HepG2 (cell line): Measurements from ENCODE around the gene GBP1. TPM values are rescaled to one million over a fixed set of nuclear protein-coding genes. Genes with fewer than 3 reads are reported as not detected.

Experiments
- FIP1L1 ChIP-seq: fragments of 200-400 bp; formaldehyde crosslinking; IDR thresholded peaks from 2 replicates; pipeline ENCODE4 v1.6.1; 2018; ENCODE audit warnings: low read depth, mild to moderate bottlenecking, low read length, moderate library complexity, borderline replicate concordance; ENCODE audit not compliant: insufficient read depth
- FLYWCH1 ChIP-seq: sonication (generic); formaldehyde crosslinking; IDR thresholded peaks from 2 replicates; pipeline ENCODE4 v1.8.1; 2023; ENCODE audit warnings: mild to moderate bottlenecking, missing genetic modification reagents
- HOXA7 ChIP-seq: sonication (generic); formaldehyde crosslinking; IDR thresholded peaks from 2 replicates; pipeline ENCODE4 v1.8.1; 2022; ENCODE audit warnings: mild to moderate bottlenecking, missing genetic modification reagents, moderate library complexity
- KAT8 ChIP-seq: IDR thresholded peaks from 2 replicates; pipeline ENCODE4 v1.6.1; 2016; ENCODE audit warnings: missing genetic modification reagents, missing compliant biosample characterization
- MAFK ChIP-seq, 2 experiments: IDR thresholded peaks in 1 of 2; conservative IDR thresholded peaks in 1 of 2; 2 replicates each; pipeline ENCODE4 v1.6.1; 2011; ENCODE audit warnings: improper control_type of control experiment in 2 of 2, low read length in 2 of 2
- NR2C2 ChIP-seq: sonication (generic); formaldehyde crosslinking; IDR thresholded peaks from 2 replicates; pipeline ENCODE4 v1.4.0; 2020; ENCODE audit warnings: missing genetic modification reagents, mild to moderate bottlenecking, moderate library complexity, borderline replicate concordance
- ONECUT2 ChIP-seq: sonication (generic); formaldehyde crosslinking; IDR thresholded peaks from 2 replicates; pipeline ENCODE4 v1.4.0; 2020; ENCODE audit warnings: missing genetic modification reagents
- RFX1 ChIP-seq: fragments of 450-650 bp; IDR thresholded peaks from 2 replicates; pipeline ENCODE4 v1.6.1; 2017
- TGIF2 ChIP-seq: IDR thresholded peaks from 2 replicates; pipeline ENCODE4 v1.6.1; 2016; ENCODE audit warnings: control low read depth, missing compliant biosample characterization
- ZBTB7A ChIP-seq: sonication (generic); formaldehyde crosslinking; IDR thresholded peaks from 2 replicates; pipeline ENCODE4 v1.8.0; 2022; ENCODE audit warnings: mild to moderate bottlenecking, missing genetic modification reagents
- ZMAT3 ChIP-seq: sonication (generic); formaldehyde crosslinking; conservative IDR thresholded peaks from 2 replicates; pipeline ENCODE4 v1.7.0; 2021; ENCODE audit warnings: missing genetic modification reagents
- ZNF143 ChIP-seq: sonication (generic); formaldehyde crosslinking; IDR thresholded peaks from 2 replicates; pipeline ENCODE4 v1.4.0; 2020; ENCODE audit warnings: missing genetic modification reagents
- ZNF547 ChIP-seq: sonication (generic); formaldehyde crosslinking; IDR thresholded peaks from 2 replicates; pipeline ENCODE4 v1.5.1; 2020; ENCODE audit warnings: mild to moderate bottlenecking, missing genetic modification reagents
- ZNF839 ChIP-seq: sonication (generic); formaldehyde crosslinking; IDR thresholded peaks from 2 replicates; pipeline ENCODE4 v1.4.0; 2020; ENCODE audit warnings: missing genetic modification reagents, mild to moderate bottlenecking, borderline replicate concordance
- polyA plus RNA-seq, 8 experiments: library from polyadenylated mRNA; depleted of rRNA in 3 of 8; stranded (reverse) in 7 of 8; unstranded in 1 of 8; fragments of >200 nt; fragmentation: Illumina TruSeq in 4 of 8; extraction: Trizol in 4 of 8; gene quantifications; 2 replicates each; pipeline versions ENCODE4 v1.2.1 to v1.2.3, GENCODE V29; 2011 to 2016; ENCODE audit warnings: low read depth in 4 of 8, missing spikeins in 1 of 8, mixed read lengths in 1 of 8; ENCODE audit not compliant: insufficient read depth in 1 of 8
- total RNA-seq, 5 experiments: library from RNA; depleted of rRNA; stranded (reverse); fragments of >200 nt; fragmentation: Illumina TruSeq; extraction: Trizol; gene quantifications; 2 replicates each; pipeline ENCODE4 v1.2.3, GENCODE V29; 2016; ENCODE audit warnings: low read depth in 1 of 5
- TF ChIP-seq, protein P1 (sequence below): sonication (generic); formaldehyde crosslinking; IDR thresholded peaks from 2 replicates; pipeline ENCODE4 v1.9.0; 2021; ENCODE audit warnings: mild to moderate bottlenecking, missing genetic modification reagents
- TF ChIP-seq, protein P2 (sequence below): sonication (generic); formaldehyde crosslinking; IDR thresholded peaks from 2 replicates; pipeline ENCODE4 v1.4.0; 2020; ENCODE audit warnings: low read depth, missing genetic modification reagents
- TF ChIP-seq, protein P3 (sequence below): sonication (generic); formaldehyde crosslinking; IDR thresholded peaks from 2 replicates; pipeline ENCODE4 v1.9.0; 2021; ENCODE audit warnings: missing genetic modification reagents, borderline replicate concordance

The GBP1 gene
- total and polyA plus RNA-seq, 2 of the 13 experiments (the other 11 are each of a cell fraction or from before 2014, with no cell fraction given) = 0.62 to 2.3 TPM

DNA sequence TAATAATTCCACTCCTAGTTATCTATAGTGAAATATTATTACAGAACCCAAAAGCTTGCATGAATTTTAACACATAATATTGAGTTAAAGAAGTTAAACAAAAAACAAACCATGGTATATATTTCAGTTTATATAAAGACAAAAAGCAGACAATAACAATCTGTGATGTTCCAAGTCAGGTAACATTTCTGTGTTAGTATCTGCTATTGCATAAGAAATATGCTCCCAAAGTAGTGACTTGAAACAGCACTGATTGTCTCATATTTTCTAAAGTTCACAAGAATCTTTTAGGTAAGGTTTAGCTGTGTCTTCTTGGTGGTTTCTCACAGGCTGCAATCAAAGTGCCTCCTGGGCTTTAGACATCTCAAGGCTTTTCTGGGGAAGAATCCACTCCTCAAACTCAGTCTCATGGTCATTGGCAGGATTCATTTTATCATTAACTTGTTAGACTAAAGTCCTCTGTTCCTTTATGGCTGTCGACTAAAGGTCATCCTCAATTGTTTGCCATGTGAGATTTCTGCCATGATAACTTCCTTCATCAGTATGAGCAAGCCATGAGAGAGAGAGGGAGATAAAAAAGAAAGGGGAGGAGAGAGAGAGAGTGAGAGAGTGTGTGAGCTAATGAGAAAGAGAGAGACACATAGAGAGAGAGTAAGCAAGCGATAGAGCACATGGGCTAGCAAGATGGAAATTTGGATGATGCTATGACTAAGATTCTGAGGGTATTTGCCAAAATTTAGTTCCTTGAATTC is 19.9 kb downstream of the GBP1 start (continued):
- TF ChIP-seq, protein P1, sequence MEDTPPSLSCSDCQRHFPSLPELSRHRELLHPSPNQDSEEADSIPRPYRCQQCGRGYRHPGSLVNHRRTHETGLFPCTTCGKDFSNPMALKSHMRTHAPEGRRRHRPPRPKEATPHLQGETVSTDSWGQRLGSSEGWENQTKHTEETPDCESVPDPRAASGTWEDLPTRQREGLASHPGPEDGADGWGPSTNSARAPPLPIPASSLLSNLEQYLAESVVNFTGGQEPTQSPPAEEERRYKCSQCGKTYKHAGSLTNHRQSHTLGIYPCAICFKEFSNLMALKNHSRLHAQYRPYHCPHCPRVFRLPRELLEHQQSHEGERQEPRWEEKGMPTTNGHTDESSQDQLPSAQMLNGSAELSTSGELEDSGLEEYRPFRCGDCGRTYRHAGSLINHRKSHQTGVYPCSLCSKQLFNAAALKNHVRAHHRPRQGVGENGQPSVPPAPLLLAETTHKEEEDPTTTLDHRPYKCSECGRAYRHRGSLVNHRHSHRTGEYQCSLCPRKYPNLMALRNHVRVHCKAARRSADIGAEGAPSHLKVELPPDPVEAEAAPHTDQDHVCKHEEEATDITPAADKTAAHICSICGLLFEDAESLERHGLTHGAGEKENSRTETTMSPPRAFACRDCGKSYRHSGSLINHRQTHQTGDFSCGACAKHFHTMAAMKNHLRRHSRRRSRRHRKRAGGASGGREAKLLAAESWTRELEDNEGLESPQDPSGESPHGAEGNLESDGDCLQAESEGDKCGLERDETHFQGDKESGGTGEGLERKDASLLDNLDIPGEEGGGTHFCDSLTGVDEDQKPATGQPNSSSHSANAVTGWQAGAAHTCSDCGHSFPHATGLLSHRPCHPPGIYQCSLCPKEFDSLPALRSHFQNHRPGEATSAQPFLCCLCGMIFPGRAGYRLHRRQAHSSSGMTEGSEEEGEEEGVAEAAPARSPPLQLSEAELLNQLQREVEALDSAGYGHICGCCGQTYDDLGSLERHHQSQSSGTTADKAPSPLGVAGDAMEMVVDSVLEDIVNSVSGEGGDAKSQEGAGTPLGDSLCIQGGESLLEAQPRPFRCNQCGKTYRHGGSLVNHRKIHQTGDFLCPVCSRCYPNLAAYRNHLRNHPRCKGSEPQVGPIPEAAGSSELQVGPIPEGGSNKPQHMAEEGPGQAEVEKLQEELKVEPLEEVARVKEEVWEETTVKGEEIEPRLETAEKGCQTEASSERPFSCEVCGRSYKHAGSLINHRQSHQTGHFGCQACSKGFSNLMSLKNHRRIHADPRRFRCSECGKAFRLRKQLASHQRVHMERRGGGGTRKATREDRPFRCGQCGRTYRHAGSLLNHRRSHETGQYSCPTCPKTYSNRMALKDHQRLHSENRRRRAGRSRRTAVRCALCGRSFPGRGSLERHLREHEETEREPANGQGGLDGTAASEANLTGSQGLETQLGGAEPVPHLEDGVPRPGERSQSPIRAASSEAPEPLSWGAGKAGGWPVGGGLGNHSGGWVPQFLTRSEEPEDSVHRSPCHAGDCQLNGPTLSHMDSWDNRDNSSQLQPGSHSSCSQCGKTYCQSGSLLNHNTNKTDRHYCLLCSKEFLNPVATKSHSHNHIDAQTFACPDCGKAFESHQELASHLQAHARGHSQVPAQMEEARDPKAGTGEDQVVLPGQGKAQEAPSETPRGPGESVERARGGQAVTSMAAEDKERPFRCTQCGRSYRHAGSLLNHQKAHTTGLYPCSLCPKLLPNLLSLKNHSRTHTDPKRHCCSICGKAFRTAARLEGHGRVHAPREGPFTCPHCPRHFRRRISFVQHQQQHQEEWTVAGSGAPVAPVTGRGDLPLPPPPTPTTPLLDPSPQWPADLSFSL = no peak
- TF ChIP-seq TGIF2 (CRISPR knock-in tag) (no peak), RFX1 (no peak), HOXA7 (no peak), FLYWCH1 (CRISPR knock-in tag) (no peak), ZBTB7A (CRISPR knock-in tag) (no peak), NR2C2 (CRISPR knock-in tag) (no peak), KAT8 (peak; percentile 74; the same call in 1 of the 2 replicates), MAFK (conservative IDR thresholded peaks at IDR 0.05 in 1 of 2, IDR thresholded peaks at IDR 0.05 in 1 of 2; ENCODE audit: low read length in 2 of 2) (no peak), ZNF547 (CRISPR knock-in tag) (no peak), ZMAT3 (no peak), ONECUT2 (CRISPR knock-in tag) (no peak), ZNF839 (CRISPR knock-in tag) (no peak), ZNF143 (no peak), FIP1L1 (no peak)
- TF ChIP-seq, protein P2, sequence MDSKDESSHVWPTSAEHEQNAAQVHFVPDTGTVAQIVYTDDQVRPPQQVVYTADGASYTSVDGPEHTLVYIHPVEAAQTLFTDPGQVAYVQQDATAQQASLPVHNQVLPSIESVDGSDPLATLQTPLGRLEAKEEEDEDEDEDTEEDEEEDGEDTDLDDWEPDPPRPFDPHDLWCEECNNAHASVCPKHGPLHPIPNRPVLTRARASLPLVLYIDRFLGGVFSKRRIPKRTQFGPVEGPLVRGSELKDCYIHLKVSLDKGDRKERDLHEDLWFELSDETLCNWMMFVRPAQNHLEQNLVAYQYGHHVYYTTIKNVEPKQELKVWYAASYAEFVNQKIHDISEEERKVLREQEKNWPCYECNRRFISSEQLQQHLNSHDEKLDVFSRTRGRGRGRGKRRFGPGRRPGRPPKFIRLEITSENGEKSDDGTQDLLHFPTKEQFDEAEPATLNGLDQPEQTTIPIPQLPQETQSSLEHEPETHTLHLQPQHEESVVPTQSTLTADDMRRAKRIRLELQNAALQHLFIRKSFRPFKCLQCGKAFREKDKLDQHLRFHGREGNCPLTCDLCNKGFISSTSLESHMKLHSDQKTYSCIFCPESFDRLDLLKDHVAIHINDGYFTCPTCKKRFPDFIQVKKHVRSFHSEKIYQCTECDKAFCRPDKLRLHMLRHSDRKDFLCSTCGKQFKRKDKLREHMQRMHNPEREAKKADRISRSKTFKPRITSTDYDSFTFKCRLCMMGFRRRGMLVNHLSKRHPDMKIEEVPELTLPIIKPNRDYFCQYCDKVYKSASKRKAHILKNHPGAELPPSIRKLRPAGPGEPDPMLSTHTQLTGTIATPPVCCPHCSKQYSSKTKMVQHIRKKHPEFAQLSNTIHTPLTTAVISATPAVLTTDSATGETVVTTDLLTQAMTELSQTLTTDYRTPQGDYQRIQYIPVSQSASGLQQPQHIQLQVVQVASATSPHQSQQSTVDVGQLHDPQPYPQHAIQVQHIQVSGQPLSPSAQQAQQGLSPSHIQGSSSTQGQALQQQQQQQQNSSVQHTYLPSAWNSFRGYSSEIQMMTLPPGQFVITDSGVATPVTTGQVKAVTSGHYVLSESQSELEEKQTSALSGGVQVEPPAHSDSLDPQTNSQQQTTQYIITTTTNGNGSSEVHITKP (CRISPR knock-in tag) = no peak
- TF ChIP-seq, protein P3, sequence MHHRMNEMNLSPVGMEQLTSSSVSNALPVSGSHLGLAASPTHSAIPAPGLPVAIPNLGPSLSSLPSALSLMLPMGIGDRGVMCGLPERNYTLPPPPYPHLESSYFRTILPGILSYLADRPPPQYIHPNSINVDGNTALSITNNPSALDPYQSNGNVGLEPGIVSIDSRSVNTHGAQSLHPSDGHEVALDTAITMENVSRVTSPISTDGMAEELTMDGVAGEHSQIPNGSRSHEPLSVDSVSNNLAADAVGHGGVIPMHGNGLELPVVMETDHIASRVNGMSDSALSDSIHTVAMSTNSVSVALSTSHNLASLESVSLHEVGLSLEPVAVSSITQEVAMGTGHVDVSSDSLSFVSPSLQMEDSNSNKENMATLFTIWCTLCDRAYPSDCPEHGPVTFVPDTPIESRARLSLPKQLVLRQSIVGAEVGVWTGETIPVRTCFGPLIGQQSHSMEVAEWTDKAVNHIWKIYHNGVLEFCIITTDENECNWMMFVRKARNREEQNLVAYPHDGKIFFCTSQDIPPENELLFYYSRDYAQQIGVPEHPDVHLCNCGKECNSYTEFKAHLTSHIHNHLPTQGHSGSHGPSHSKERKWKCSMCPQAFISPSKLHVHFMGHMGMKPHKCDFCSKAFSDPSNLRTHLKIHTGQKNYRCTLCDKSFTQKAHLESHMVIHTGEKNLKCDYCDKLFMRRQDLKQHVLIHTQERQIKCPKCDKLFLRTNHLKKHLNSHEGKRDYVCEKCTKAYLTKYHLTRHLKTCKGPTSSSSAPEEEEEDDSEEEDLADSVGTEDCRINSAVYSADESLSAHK (CRISPR knock-in tag) = no peak
